NT2/D1 (cell line): ENCODE measurements around the gene GBA3.

Experiments used
- DNase-seq: peaks from one replicate; pipeline ENCODE4 v3.0.0-alpha.2; 2011; ENCODE audit warnings: low read depth, low spot score
- H3K27me3 ChIP-seq: 2 replicates; pipeline ENCODE4 v1.6.0; 2011; ENCODE audit warnings: mild to moderate bottlenecking; ENCODE audit not compliant: insufficient read length, insufficient read depth
- H3K36me3 ChIP-seq: 2 replicates; pipeline ENCODE4 v1.6.1; 2011; ENCODE audit warnings: mild to moderate bottlenecking, low read length, mixed read lengths; ENCODE audit not compliant: insufficient read depth, insufficient read length
- H3K4me1 ChIP-seq: 2 replicates; pipeline ENCODE4 v1.5.1; 2011; ENCODE audit not compliant: insufficient read depth, insufficient read length
- H3K4me3 ChIP-seq: 2 replicates; pipeline ENCODE4 v1.5.1; 2011; ENCODE audit warnings: low read depth; ENCODE audit not compliant: insufficient read length
- H3K9ac ChIP-seq: 2 replicates; pipeline ENCODE4 v1.6.0; 2011; ENCODE audit warnings: low read depth; ENCODE audit not compliant: insufficient read length
- H3K9me3 ChIP-seq: 2 replicates; pipeline ENCODE4 v1.5.1; 2011; ENCODE audit warnings: mild to moderate bottlenecking, low read length; ENCODE audit not compliant: insufficient read depth
- SUZ12 ChIP-seq: IDR thresholded peaks from 2 replicates; pipeline ENCODE4 v1.6.1; 2011; ENCODE audit not compliant: insufficient read length, insufficient read depth; ENCODE audit errors: extremely low read depth
- YY1 ChIP-seq: IDR thresholded peaks from 2 replicates; pipeline ENCODE4 v1.6.1; 2011; ENCODE audit not compliant: insufficient read length, insufficient read depth
- ZNF274 ChIP-seq: IDR thresholded peaks from 2 replicates; pipeline ENCODE4 v1.6.1; 2011; ENCODE audit warnings: mild to moderate bottlenecking, low read depth, low read length

The GBA3 gene

GRCh38 chr4:22695917-22696316, 3.2 kb downstream of the GBA3 start:
- no peak for DNase-seq
- no peaks in the 10 kb centered on the region for H3K36me3 ChIP-seq
- no peak overlapping the region for H3K4me3 ChIP-seq
- no peak overlapping the region for H3K9ac ChIP-seq
- H3K27me3 ChIP-seq: no peaks in the 10 kb centered on the region
- no peaks in the 10 kb centered on the region for H3K9me3 ChIP-seq
- TF ChIP-seq YY1: no peak
- H3K4me1 ChIP-seq: no peaks in the 10 kb centered on the region

DNA sequence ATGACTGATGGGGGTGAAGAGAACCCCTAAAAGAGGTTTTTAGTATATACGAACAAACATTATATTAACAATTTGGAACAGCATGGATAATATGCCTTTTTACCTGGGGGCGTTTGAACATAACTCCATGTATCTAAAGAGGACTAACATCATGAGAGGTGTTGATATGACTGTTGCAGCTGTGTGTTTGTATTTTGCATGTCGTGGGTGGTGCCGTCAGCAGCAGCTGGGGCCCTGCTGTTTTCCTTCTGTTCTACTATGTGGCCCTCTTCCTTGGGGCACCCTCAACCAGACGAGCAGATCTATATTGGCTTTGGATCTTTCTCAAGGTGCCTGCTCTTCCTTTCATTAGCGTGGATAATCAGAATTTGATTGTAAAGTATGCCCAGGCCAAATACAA, 11.2 kb downstream of the GBA3 start:
- Histone ChIP-seq H3K4me3 (no peak overlapping the region), H3K9ac (no peak overlapping the region), H3K27me3 (no peaks in the 10 kb centered on the region), H3K4me1 (no peaks in the 10 kb centered on the region), H3K9me3 (no peaks in the 10 kb centered on the region), H3K36me3 (no peaks in the 10 kb centered on the region)
- TF ChIP-seq YY1 (no peak), ZNF274 (no peak), SUZ12 (no peak)
- DNase-seq: no peak

DNA sequence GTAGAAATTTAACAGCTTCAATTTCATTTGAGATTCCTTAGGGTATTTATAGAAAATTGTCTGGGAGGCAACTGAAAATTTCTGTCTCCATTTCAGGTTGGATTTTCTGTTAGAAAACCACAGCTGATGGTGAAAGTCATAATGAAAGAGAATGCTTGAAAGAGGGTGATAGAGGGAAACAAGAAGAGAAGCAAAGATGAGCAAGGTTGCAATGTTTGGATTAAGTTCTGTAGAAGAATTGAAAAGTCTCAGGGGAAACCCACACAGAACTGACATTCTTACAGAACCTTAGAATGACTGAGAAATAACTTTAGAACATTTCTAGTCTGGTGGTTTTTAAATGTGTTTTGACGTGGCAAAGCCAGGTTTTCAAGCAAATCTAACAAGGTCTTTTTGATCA, 14.7 kb downstream of the GBA3 start:
- Histone ChIP-seq H3K9me3 (no peaks in the 10 kb centered on the region), H3K9ac (no peak overlapping the region), H3K27me3 (no peaks in the 10 kb centered on the region), H3K36me3 (no peaks in the 10 kb centered on the region), H3K4me1 (no peaks in the 10 kb centered on the region), H3K4me3 (no peak overlapping the region)
- TF ChIP-seq YY1 (no peak), ZNF274 (no peak), SUZ12 (no peak)
- DNase-seq: no peak

- H3K36me3 ChIP-seq: no peaks in the 10 kb centered on the region
- TF ChIP-seq SUZ12: no peak
- no peak for TF ChIP-seq ZNF274
- no peak for TF ChIP-seq YY1
- H3K4me3 ChIP-seq: no peak overlapping the region
- DNase-seq: no peak
- H3K4me1 ChIP-seq: no peaks in the 10 kb centered on the region
- no peak overlapping the region for H3K9ac ChIP-seq
- H3K27me3 ChIP-seq: no peaks in the 10 kb centered on the region
- H3K9me3 ChIP-seq: no peaks in the 10 kb centered on the region
Observed at GRCh38 chr4:22708961-22709360, 16.2 kb downstream of the GBA3 start.

GRCh38 chr4:22712105-22712504, 19.4 kb downstream of the GBA3 start:
- no peak overlapping the region for H3K4me3 ChIP-seq
- TF ChIP-seq SUZ12 (no peak), YY1 (no peak), ZNF274 (no peak)
- no peaks in the 10 kb centered on the region for H3K36me3 ChIP-seq
- DNase-seq: no peak
- no peaks in the 10 kb centered on the region for H3K9me3 ChIP-seq
- H3K4me1 ChIP-seq: no peaks in the 10 kb centered on the region
- H3K27me3 ChIP-seq: no peaks in the 10 kb centered on the region
- no peak overlapping the region for H3K9ac ChIP-seq

DNA sequence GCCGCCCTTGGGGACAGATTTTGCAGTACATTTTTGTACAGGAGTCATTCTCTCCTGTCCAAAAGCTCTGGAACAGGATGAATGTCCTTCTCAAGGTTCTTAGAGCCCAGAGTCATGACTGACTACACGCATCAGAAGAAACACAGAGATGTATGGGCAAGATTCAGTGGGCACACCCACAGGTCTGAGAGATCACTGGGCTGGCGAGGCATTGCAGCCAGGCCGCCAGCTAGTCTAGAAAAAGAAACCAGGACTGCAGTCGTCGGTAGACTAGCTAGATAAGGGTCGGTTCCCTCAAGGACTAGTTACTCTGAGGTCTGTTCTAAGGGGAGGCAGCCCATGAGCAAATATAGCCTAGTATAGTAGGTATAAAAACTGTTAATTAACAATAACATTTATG, 19.8 kb downstream of the GBA3 start:
- no peak for DNase-seq
- Histone ChIP-seq H3K4me3 (no peak overlapping the region), H3K4me1 (no peaks in the 10 kb centered on the region), H3K9me3 (no peaks in the 10 kb centered on the region), H3K9ac (no peak overlapping the region), H3K36me3 (no peaks in the 10 kb centered on the region), H3K27me3 (no peaks in the 10 kb centered on the region)
- no peak for TF ChIP-seq ZNF274
- TF ChIP-seq YY1: no peak
- no peak for TF ChIP-seq SUZ12

DNA sequence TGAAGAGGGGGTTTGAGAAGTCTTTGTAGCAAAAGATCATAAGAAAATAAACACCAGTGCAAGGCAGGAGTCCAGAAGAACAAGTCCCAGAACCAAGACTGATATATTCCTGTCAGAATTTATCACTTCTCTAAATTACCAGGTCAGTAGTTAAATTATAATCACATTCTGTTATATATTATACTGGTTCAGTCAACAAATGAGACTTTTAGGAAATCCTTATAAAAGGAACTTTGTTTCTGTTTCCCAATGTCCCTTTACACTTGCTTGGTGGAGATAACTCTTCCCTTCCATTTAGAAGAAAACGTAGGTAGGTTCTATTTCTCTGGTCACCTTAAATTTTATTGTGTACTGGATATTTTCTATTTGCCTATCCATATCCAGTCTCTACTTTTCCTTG, 21.1 kb downstream of the GBA3 start:
- DNase-seq: no peak
- H3K9ac ChIP-seq: no peak overlapping the region
- H3K4me1 ChIP-seq: no peaks in the 10 kb centered on the region
- H3K27me3 ChIP-seq: no peaks in the 10 kb centered on the region
- H3K36me3 ChIP-seq: no peaks in the 10 kb centered on the region
- H3K9me3 ChIP-seq: no peaks in the 10 kb centered on the region
- no peak overlapping the region for H3K4me3 ChIP-seq
- TF ChIP-seq ZNF274: no peak
- no peak for TF ChIP-seq SUZ12
- TF ChIP-seq YY1: no peak

DNA sequence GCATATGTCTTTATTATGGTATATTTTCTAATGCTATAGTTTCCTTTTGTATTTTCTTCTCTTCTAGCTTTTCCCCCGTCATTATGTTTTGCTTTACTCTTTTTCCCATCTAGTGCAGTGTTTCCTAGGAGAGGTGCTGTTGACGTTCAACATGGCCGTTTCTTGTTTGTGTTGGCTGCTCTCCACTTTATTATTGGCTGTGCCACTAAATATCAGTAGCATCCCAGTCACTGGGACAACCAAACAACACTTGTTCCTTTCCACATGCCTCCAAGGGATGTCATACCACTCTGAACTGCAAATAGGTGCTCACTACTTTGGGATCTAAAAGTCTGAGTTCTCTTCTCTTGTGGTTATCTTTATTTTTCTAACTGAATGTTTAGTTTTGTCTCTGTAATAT, 26.5 kb downstream of the GBA3 start:
- no peaks in the 10 kb centered on the region for H3K27me3 ChIP-seq
- H3K4me1 ChIP-seq: no peaks in the 10 kb centered on the region
- H3K9me3 ChIP-seq: no peaks in the 10 kb centered on the region
- no peaks in the 10 kb centered on the region for H3K36me3 ChIP-seq
- H3K4me3 ChIP-seq: no peak overlapping the region
- no peak for DNase-seq
- no peak overlapping the region for H3K9ac ChIP-seq
- no peak for TF ChIP-seq ZNF274
